Activated CD4-positive, alpha-beta memory T cell treated with anti-CD3 and anti-CD28 coated beads, Interleukin-2, amount 10 ng/mL, durations not matched to agents 7 days and 5 days (primary cell): ENCODE data around the gene EML4. TPM values are rescaled to one million over a fixed set of nuclear protein-coding genes. Genes with fewer than 3 reads are reported as not detected.
"Not testable (repeated sequence)": the region's sequence is repeated elsewhere in the genome, so short reads cannot be mapped to it uniquely, and the experiment has no call there.

Experiments
- CTCF ChIA-PET: fragments of 350-600 bp; sonication (Branson Sonifier 250); formaldehyde crosslinking; loops from one replicate; lab custom pipeline; 2021; ENCODE audit warnings: antibody characterized with exemption, inconsistent platforms; lab: Charles Lee
- POLR2A ChIA-PET: fragments of 350-600 bp; sonication (Branson Sonifier 250); formaldehyde crosslinking; loops from one replicate; lab custom pipeline; 2021; ENCODE audit warnings: antibody characterized with exemption; lab: Charles Lee
- DNase-seq: peaks from one replicate; pipeline ENCODE4 v3.0.0-alpha.2; 2020
- H3K27ac Mint-ChIP-seq: one replicate; pipeline ENCODE4 v1.8.0; 2021; ENCODE audit warnings: mild to moderate bottlenecking, mixed read lengths
- H3K27me3 Mint-ChIP-seq: one replicate; pipeline ENCODE4 v1.8.0; 2021; ENCODE audit warnings: mixed read lengths
- H3K36me3 Mint-ChIP-seq: one replicate; pipeline ENCODE4 v1.8.0; 2021; ENCODE audit warnings: low read depth, mixed read lengths
- H3K4me1 Mint-ChIP-seq: one replicate; pipeline ENCODE4 v1.8.0; 2021; ENCODE audit warnings: mixed read lengths
- H3K4me3 Mint-ChIP-seq: one replicate; pipeline ENCODE4 v1.8.0; 2021; ENCODE audit warnings: mild to moderate bottlenecking, mixed read lengths
- H3K9me3 Mint-ChIP-seq: one replicate; pipeline ENCODE4 v1.8.0; 2021; ENCODE audit warnings: mixed read lengths
- total RNA-seq, 2 experiments: library from RNA; stranded (reverse); gene quantifications; one replicate each; pipeline ENCODE4 v1.2.3, GENCODE V29; 2021

EML4 gene
- total RNA-seq, 2 experiments from 2014 or later = 130 to 133 TPM

DNA sequence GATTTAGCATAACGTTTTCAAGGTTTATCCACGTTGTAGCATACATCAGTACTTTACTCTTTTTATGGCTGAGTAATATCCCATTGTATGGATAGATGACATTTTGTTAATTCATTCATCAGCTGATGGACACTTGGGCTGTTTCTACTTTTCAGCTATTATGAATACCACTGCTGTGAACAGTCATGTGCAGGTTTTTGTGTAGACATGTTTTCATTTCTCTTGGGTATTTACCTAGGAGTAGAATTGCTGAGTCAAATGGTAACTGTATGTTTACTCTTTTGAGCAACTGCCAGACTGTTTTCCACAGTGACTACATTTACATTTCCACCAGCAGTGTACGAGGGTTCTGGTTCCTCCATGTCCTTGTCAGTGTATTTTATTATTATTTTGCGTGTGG lies 158.0 kb downstream of the EML4 start:
- no peak for DNase-seq
- H3K4me3 Mint-ChIP-seq = no peak overlapping the region
- H3K27me3 Mint-ChIP-seq = no peaks in the 10 kb centered on the region
- peaks cover 25% of the 10 kb centered on the region for H3K4me1 Mint-ChIP-seq
- H3K27ac Mint-ChIP-seq = peak overlapping the region; percentile 28
- ChIA-PET POLR2A (no interaction called here), CTCF (interaction anchor here (1.4 kb wide), 1 partner anchor 237 kb away, joined by 6 read pairs; no protein-coding TSS in a partner anchor)
- peaks cover 68% of the 10 kb centered on the region for H3K36me3 Mint-ChIP-seq
- no peaks in the 10 kb centered on the region for H3K9me3 Mint-ChIP-seq

DNA sequence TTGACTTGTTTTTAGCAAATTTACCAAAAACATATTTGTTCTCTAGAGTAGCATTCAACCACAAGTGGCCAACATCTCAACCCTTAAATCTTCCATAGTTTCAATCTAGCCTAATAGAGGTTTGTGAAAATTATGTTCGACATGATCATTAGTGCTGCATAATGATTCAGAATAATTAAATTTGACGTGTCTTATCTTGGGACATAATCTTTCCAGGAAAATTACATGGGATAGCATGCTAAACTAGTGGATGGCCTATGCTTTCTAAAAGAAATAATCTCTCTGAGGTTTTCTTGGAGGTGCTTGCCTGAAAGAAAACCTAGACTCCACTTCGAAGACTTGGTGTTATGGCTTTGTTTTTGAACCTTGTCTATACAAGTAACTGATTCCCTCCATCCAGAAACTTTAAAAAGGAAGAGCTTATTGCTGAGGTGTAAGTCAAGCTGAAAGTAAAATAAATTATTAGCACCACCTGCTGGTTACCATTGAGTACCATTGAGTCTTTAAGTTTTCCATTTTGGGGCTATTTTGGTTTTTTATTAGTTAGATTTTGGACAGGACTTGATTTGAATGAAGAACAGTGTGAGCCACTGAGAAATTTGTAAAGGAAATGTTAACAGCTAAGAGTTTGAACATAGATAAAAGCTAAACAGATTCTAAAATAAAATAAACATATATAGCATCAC lies 159.1 kb downstream of the EML4 start:
- Mint-ChIP-seq H3K4me3 (no peak overlapping the region), H3K9me3 (no peaks in the 10 kb centered on the region), H3K4me1 (peaks cover 25% of the 10 kb centered on the region), H3K27me3 (no peaks in the 10 kb centered on the region), H3K36me3 (peaks cover 69% of the 10 kb centered on the region), H3K27ac (no peak overlapping the region)
- CTCF ChIA-PET = interaction anchor here (0.6 to 3.9 kb wide), 23 partner anchors 9 to 483 kb away, joined by 3 to 49 read pairs (median 4); no protein-coding TSS in a partner anchor
- POLR2A ChIA-PET = interaction anchor here (0.7 to 1.8 kb wide), 7 partner anchors 11 to 233 kb away, joined by 3 to 7 read pairs (median 4); no protein-coding TSS in a partner anchor
- DNase-seq = no peak

- CTCF ChIA-PET = interaction anchor here (0.6 to 3.9 kb wide), 23 partner anchors 9 to 482 kb away, joined by 3 to 49 read pairs (median 4); no protein-coding TSS in a partner anchor
- no peaks in the 10 kb centered on the region for H3K9me3 Mint-ChIP-seq
- POLR2A ChIA-PET = interaction anchor here (0.9 to 1.8 kb wide), 5 partner anchors 10 to 234 kb away, joined by 3 to 7 read pairs (median 5); no protein-coding TSS in a partner anchor
These were observed 159.8 kb downstream of the EML4 start for GRCh38 chr2:42328923-42329322.

DNA sequence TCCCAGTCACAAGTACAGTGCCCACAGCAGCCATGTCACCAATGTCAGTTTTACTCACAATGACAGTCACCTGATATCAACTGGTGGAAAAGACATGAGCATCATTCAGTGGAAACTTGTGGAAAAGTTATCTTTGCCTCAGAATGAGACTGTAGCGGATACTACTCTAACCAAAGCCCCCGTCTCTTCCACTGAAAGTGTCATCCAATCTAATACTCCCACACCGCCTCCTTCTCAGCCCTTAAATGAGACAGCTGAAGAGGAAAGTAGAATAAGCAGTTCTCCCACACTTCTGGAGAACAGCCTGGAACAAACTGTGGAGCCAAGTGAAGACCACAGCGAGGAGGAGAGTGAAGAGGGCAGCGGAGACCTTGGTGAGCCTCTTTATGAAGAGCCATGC lies 160.6 kb downstream of the EML4 start:
- peaks cover 77% of the 10 kb centered on the region for H3K36me3 Mint-ChIP-seq
- ChIA-PET CTCF (interaction anchor here (1.3 to 3.9 kb wide), 7 partner anchors 10 to 238 kb away, joined by 3 to 49 read pairs (median 8); no protein-coding TSS in a partner anchor), POLR2A (interaction anchor here (1.8 kb wide), 1 partner anchor 235 kb away, joined by 7 read pairs; no protein-coding TSS in a partner anchor)
- peaks cover 23% of the 10 kb centered on the region for H3K4me1 Mint-ChIP-seq
- no peak overlapping the region for H3K4me3 Mint-ChIP-seq
- H3K27ac Mint-ChIP-seq = no peak overlapping the region
- no peaks in the 10 kb centered on the region for H3K9me3 Mint-ChIP-seq
- no peak for DNase-seq
- H3K27me3 Mint-ChIP-seq = no peaks in the 10 kb centered on the region

More at GRCh38 chr2:42328923-42329322, 159.8 kb downstream of the EML4 start:
- peaks cover 74% of the 10 kb centered on the region for H3K36me3 Mint-ChIP-seq
- DNase-seq = no peak
- no peak overlapping the region for H3K27ac Mint-ChIP-seq
- H3K27me3 Mint-ChIP-seq = no peaks in the 10 kb centered on the region
- H3K4me1 Mint-ChIP-seq = peaks cover 25% of the 10 kb centered on the region
- H3K4me3 Mint-ChIP-seq = no peak overlapping the region

DNA sequence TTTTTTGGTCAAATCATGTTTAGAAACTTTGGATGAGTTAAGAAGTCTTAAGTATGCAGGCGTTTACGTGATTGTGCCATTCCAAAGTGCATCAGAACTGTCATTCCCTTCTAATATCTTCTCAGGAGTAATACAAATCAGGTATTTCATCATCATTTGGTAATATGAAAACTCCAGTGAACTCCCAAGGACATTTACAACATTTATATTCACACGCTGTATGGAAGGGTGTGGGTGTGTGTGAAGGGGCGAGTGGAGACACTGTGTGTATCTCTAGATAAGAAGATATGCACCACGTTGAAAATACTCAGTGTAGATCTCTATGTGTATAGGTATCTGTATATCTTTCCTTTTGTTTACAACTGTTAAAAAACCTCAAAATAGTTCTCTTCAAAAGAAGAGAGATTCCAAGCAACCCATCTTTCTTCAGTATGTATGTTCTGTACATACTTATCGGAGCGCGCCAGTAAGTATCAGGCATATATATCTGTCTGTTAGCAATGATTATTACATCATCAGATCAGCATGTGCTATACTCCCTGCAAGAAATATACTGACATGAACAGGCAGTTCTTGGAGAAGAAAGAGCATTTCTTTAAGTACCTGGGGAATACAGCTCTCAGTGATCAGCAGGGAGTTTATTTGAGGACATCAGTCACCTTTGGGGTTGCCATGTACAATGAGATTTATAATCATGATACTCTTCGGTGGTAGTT lies 162.6 kb downstream of the EML4 start:
- CTCF ChIA-PET = interaction anchor here (3.9 kb wide), 1 partner anchor 237 kb away, joined by 49 read pairs; no protein-coding TSS in a partner anchor
- Mint-ChIP-seq H3K4me1 (peaks cover 13% of the 10 kb centered on the region), H3K9me3 (peaks cover 2% of the 10 kb centered on the region), H3K27me3 (no peaks in the 10 kb centered on the region), H3K27ac (no peak overlapping the region), H3K4me3 (no peak overlapping the region), H3K36me3 (peaks cover 80% of the 10 kb centered on the region)
- no peak for DNase-seq
- POLR2A ChIA-PET = no interaction called here

DNA sequence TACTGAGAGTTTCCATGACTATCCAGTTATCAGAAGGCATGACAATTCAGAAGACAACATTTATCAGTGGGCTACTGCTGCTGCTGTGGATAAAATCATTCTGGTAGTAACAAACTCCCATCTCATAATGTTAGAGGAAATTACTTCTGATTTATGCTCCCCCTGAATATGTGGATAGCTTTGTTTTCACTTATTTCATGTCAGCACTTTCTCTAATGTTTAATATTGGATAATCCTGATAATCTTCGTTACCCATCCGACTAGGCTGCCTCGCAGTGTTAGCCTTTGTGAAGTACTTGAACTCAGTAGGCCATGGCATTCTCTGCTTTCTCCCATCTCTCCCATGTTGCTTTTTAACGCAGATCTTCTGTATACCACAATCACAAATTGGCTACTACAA lies 163.4 kb downstream of the EML4 start:
- peaks cover 5% of the 10 kb centered on the region for H3K4me1 Mint-ChIP-seq
- POLR2A ChIA-PET = no interaction called here
- peaks cover 80% of the 10 kb centered on the region for H3K36me3 Mint-ChIP-seq
- H3K4me3 Mint-ChIP-seq = no peak overlapping the region
- CTCF ChIA-PET = no interaction called here
- H3K27ac Mint-ChIP-seq = no peak overlapping the region
- no peaks in the 10 kb centered on the region for H3K27me3 Mint-ChIP-seq
- no peak for DNase-seq
- peaks cover 2% of the 10 kb centered on the region for H3K9me3 Mint-ChIP-seq

GRCh38 chr2:42333579-42333978 lies 164.4 kb downstream of the EML4 start:
- no peaks in the 10 kb centered on the region for H3K27me3 Mint-ChIP-seq
- ChIA-PET CTCF (no interaction called here), POLR2A (no interaction called here)
- H3K36me3 Mint-ChIP-seq = peaks cover 83% of the 10 kb centered on the region
- H3K4me3 Mint-ChIP-seq = no peak overlapping the region
- no peak for DNase-seq
- H3K9me3 Mint-ChIP-seq = peaks cover 2% of the 10 kb centered on the region
- H3K4me1 Mint-ChIP-seq = no peaks in the 10 kb centered on the region
- H3K27ac Mint-ChIP-seq = no peak overlapping the region

DNA sequence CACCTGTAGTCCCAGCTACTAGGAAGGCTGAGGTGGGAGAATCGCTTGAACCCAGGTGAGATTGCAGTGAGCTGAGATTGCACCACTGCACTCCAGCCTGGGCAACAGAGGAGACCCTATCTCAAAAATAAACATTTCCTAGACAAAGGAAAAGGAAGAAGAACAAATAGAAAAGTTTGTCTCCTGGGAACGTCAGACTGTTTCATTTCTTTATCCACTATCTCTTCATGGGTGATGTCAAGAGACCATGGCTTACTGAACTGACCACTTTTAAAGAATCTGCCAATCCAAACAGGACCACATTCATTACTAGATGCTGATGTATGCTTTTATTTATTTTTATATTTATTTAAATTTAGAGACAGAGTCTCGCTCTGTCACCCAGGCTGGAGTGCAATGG lies 165.1 kb downstream of the EML4 start:
- H3K4me3 Mint-ChIP-seq = no peak overlapping the region
- peaks cover 2% of the 10 kb centered on the region for H3K9me3 Mint-ChIP-seq
- DNase-seq = no peak
- H3K27ac Mint-ChIP-seq = no peak overlapping the region
- CTCF ChIA-PET = no interaction called here
- peaks cover 83% of the 10 kb centered on the region for H3K36me3 Mint-ChIP-seq
- POLR2A ChIA-PET = no interaction called here
- H3K4me1 Mint-ChIP-seq = no peaks in the 10 kb centered on the region
- no peaks in the 10 kb centered on the region for H3K27me3 Mint-ChIP-seq

GRCh38 chr2:42334865-42335264 lies 165.7 kb downstream of the EML4 start:
- H3K4me3 Mint-ChIP-seq, H3K27me3 Mint-ChIP-seq, DNase-seq, H3K4me1 Mint-ChIP-seq, POLR2A ChIA-PET, H3K27ac Mint-ChIP-seq, H3K9me3 Mint-ChIP-seq, CTCF ChIA-PET: not testable (repeated sequence)
- H3K36me3 Mint-ChIP-seq = peaks cover 83% of the 10 kb centered on the region

DNA sequence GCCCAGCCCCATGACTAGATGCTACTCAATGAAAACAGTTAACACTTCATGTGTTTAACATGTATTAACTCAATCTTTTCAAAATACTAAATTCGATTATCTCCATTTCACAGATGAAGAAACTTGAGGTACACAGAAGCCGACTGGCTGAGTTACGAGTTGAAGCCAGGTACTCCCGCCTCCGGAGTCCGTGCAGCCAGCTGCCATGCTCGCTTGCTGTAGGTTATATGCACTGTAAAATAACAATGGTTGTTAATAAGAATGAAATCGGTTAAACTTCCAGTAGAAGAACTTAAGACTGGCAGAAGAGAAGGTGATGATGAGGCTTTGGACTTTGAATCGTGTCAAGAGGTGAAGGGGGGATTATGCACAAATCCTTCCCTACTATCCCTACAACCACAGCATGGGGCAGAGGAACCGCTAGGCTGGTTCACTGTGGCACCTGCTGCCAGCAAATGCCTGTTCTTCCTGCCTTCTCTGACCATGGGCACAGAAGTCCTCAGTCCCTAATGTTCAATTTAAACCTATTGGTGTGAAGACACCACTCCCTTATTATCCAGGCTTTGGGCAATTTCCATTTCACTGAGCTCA lies 166.5 kb downstream of the EML4 start:
- Mint-ChIP-seq H3K27ac (no peak overlapping the region), H3K9me3 (peaks cover 2% of the 10 kb centered on the region), H3K4me3 (no peak overlapping the region), H3K27me3 (no peaks in the 10 kb centered on the region), H3K4me1 (no peaks in the 10 kb centered on the region), H3K36me3 (peaks cover 83% of the 10 kb centered on the region)
- ChIA-PET CTCF (interaction anchor here (0.6 to 1.1 kb wide), 2 partner anchors 9 to 239 kb away, joined by 3 read pairs; no protein-coding TSS in a partner anchor), POLR2A (no interaction called here)
- DNase-seq = no peak

- Mint-ChIP-seq H3K4me3 (no peak overlapping the region), H3K36me3 (peaks cover 85% of the 10 kb centered on the region), H3K4me1 (peaks cover 2% of the 10 kb centered on the region), H3K27me3 (no peaks in the 10 kb centered on the region), H3K9me3 (peaks cover 2% of the 10 kb centered on the region), H3K27ac (no peak overlapping the region)
- ChIA-PET POLR2A (no interaction called here), CTCF (interaction anchor here (1.1 kb wide), 1 partner anchor 240 kb away, joined by 3 read pairs; no protein-coding TSS in a partner anchor)
- no peak for DNase-seq
These were observed 167.3 kb downstream of the EML4 start for GRCh38 chr2:42336361-42336965.

DNA sequence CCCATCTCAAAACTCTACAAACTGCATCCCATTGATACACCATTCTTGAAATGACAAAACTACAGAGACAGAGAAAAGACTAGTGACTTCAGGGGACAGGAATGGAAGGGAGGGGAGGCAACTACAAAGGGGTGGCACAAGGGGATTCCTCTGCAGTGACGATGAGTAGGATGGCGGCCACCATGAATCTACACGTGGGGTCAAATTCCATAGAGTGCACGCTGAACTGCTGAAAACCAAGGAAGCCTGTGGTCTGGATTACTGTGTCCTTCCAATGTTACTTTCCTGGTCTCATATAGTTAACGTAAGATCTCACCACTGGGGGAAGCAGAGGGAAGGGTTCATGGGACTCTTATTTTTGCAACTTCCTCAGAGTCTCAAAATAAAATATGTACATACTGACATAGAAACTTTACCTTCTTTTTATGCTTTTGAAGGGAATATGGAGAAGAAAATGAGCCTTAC lies 168.2 kb downstream of the EML4 start:
- ChIA-PET CTCF (no interaction called here), POLR2A (no interaction called here)
- Mint-ChIP-seq H3K4me1 (peaks cover 11% of the 10 kb centered on the region), H3K4me3 (no peak overlapping the region), H3K27ac (no peak overlapping the region), H3K36me3 (peaks cover 83% of the 10 kb centered on the region), H3K27me3 (no peaks in the 10 kb centered on the region), H3K9me3 (peaks cover 2% of the 10 kb centered on the region)
- no peak for DNase-seq
